ENCODE measurements around the gene WDR20.

The WDR20 gene

GRCh38 chr14:102215071-102215470, 75.4 kb downstream of the WDR20 start:
- peak in 41 of 56 donors; percentile 30 to 78 (median 53) for DNase-seq

GRCh38 chr14:102215576-102216250, 76.0 kb downstream of the WDR20 start:
- DNase-seq = peak in 24 of 56 donors; percentile 18 to 73 (median 36)

GRCh38 chr14:102217399-102217798, 77.7 kb downstream of the WDR20 start:
- no peak for DNase-seq

- DNase-seq = no peak
Measured at GRCh38 chr14:102217987-102218421, 78.3 kb downstream of the WDR20 start.

- DNase-seq = peak in 17 of 56 donors; percentile 13 to 67 (median 34)
Measured at GRCh38 chr14:102218688-102219087, 79.0 kb downstream of the WDR20 start.

GRCh38 chr14:102219316-102219715, 79.6 kb downstream of the WDR20 start:
- no peak for DNase-seq

GRCh38 chr14:102220031-102220430, 80.3 kb downstream of the WDR20 start:
- DNase-seq = no peak

GRCh38 chr14:102221026-102221425, 81.3 kb downstream of the WDR20 start:
- DNase-seq = no peak

GRCh38 chr14:102222009-102222575, 82.4 kb downstream of the WDR20 start:
- no peak for DNase-seq

- DNase-seq = no peak
Measured at GRCh38 chr14:102222751-102223150, 83.1 kb downstream of the WDR20 start.

- no peak for DNase-seq
Measured at GRCh38 chr14:102223682-102224081, 84.0 kb downstream of the WDR20 start.

- no peak for DNase-seq
Measured at GRCh38 chr14:102225386-102225785, 85.7 kb downstream of the WDR20 start.

GRCh38 chr14:102225936-102226335, 86.2 kb downstream of the WDR20 start:
- DNase-seq = no peak

- DNase-seq = no peak
Measured at GRCh38 chr14:102226356-102227125, 86.8 kb downstream of the WDR20 start.

GRCh38 chr14:102227184-102227964, 87.7 kb downstream of the WDR20 start:
- DNase-seq = no peak

GRCh38 chr14:102229071-102229738, 89.5 kb downstream of the WDR20 start:
- no peak for DNase-seq

GRCh38 chr14:102229739-102230092, 90.0 kb downstream of the WDR20 start:
- DNase-seq = no peak

- no peak for DNase-seq
Measured at GRCh38 chr14:102230481-102231210, 90.9 kb downstream of the WDR20 start.

- peak in 3 of 56 donors; percentile 11 to 36 (median 14) for DNase-seq
Measured at GRCh38 chr14:102231476-102232347, 92.0 kb downstream of the WDR20 start.

GRCh38 chr14:102232348-102232625, 92.6 kb downstream of the WDR20 start:
- no peak for DNase-seq

Data from nucleus accumbens (tissue), 56 donors.